Measurements from ENCODE around the gene SEMG2.

Gene SEMG2

DNA sequence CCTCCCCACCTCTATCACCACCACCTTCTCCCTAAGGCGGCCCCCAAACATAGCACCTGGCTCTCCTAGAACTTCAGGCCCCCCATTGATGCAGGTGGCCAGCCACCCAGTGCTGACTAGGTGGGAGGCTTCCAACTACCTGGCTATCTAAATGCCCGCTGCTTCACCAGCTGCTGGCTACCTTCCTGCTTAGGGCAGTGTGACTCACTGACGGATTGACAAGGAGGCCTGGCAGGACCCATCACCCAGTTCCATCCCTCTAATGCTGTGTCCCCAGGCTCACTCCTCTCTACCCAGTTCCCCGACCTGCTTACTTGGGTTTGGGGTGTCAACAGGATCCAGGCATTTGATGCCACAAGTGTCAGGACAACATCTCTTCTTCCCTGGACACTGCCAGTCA lies 32.1 kb downstream of the SEMG2 start:
- H3K9me3 Mint-ChIP-seq: no peaks in the 10 kb centered on the region
- no peak overlapping the region for H3K27ac Mint-ChIP-seq
- H3K36me3 Mint-ChIP-seq (ENCODE audit: low read depth): no peaks in the 10 kb centered on the region
- DNase-seq: no peak
- H3K27me3 Mint-ChIP-seq: peaks cover 48% of the 10 kb centered on the region
- peaks cover 6% of the 10 kb centered on the region for H3K4me1 Mint-ChIP-seq (ENCODE audit: low read depth)
- no peak overlapping the region for H3K4me3 Mint-ChIP-seq

DNA sequence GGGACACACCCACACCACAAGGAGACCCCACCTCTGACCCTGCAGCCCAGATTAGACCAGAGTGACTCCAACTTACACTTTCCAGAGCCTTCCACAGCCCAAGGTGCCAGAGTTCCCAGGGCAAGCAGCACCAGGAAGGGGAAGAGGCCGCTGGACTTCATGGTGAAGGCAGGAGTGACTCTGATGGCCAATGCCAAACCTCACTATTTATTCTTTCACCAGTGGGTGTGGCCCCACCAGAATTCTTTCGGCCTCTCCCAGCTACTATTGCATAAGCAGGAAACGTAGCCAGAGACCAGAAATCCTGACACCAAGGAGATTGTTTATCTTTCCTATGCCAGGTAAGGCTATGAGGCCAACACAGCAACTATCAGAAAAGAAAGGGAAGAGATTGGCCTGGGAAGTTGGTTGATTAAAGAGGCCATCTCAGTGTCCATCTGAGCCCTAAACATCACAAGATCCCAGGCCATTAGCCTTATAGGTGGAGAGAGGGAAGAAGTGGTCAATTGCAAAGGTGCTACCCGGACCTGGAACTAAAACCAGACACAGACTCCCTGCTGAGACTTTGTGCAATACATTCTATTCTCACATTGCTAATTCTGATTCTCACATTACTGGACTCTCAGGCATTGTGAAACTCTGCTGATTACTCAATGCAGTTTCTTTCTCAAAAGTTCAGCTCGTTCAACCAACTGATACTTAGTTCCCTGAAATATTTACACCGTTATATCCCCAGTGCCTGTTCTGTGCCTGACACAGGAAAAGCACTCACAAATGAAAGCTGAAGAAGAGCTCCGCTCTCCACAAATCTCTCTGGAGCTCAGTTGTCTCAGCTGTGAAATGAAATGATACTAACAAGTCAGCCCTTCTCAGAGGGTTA lies 33.5 kb downstream of the SEMG2 start, which contains the start of gene SLPI:
TSS of gene SLPI (minus strand) at position 182 of the 880 bp plus-strand sequence. CDS start at position 161, 21 bp downstream.
- no peaks in the 10 kb centered on the region for H3K36me3 Mint-ChIP-seq (ENCODE audit: low read depth)
- no peaks in the 10 kb centered on the region for H3K9me3 Mint-ChIP-seq
- H3K27me3 Mint-ChIP-seq: peaks cover 45% of the 10 kb centered on the region
- H3K4me1 Mint-ChIP-seq (ENCODE audit: low read depth): peaks cover 6% of the 10 kb centered on the region
- no peak for DNase-seq
- no peak within 1 kb of the TSS for H3K4me3 Mint-ChIP-seq
- no peak within 1 kb of the TSS for H3K27ac Mint-ChIP-seq

DNA sequence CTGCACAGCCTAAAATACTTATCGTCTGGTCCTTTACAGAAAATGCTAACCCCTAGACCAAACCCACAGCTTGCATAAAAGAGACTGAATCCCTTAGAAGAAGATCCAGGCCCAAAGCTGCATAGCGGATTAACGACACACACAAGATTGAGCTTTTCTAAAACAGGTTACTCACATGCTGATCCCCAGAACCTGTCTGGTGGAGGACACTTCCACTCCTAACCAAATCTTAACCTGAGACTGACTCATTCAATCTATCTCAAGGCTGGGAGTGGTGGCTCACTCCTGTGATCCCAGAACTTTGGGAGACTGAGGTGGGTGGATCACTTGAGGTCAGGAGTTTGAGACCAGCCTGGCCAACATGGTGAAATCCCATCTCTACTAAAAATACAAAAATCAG lies 36.0 kb downstream of the SEMG2 start:
- no peak overlapping the region for H3K4me3 Mint-ChIP-seq

GRCh38 chr20:45257711-45258110 lies 36.5 kb downstream of the SEMG2 start:
- peaks cover 6% of the 10 kb centered on the region for H3K4me1 Mint-ChIP-seq (ENCODE audit: low read depth)
- peaks cover 43% of the 10 kb centered on the region for H3K27me3 Mint-ChIP-seq
- no peaks in the 10 kb centered on the region for H3K36me3 Mint-ChIP-seq (ENCODE audit: low read depth)
- no peak overlapping the region for H3K27ac Mint-ChIP-seq
- no peaks in the 10 kb centered on the region for H3K9me3 Mint-ChIP-seq
- H3K4me3 Mint-ChIP-seq: no peak overlapping the region
- DNase-seq: no peak

More for the DNA sequence above, 36.0 kb downstream of the SEMG2 start:
- no peak for DNase-seq
- H3K9me3 Mint-ChIP-seq: no peaks in the 10 kb centered on the region
- peaks cover 45% of the 10 kb centered on the region for H3K27me3 Mint-ChIP-seq
- H3K4me1 Mint-ChIP-seq (ENCODE audit: low read depth): peaks cover 6% of the 10 kb centered on the region
- no peaks in the 10 kb centered on the region for H3K36me3 Mint-ChIP-seq (ENCODE audit: low read depth)
- no peak overlapping the region for H3K27ac Mint-ChIP-seq

DNA sequence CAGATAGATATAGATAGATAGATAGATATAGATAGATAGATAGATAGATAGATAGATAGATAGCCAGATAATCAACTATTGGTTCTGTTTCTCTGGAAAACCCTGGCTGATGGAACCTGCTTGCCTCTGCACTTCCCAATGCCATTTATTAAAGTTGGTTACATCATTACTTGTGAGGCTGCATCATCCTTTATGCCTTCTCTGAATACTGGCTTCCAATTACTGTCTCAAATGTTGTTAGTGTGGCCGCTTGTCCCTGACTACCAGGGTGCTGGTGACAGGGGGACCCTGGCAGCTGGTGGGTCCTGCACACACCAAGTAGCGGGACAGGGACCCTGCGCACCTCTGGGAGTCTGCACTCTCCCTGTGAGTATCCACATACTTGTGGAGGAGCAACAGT lies 37.1 kb downstream of the SEMG2 start:
- Mint-ChIP-seq H3K27me3 (peaks cover 40% of the 10 kb centered on the region), H3K36me3 (ENCODE audit: low read depth) (no peaks in the 10 kb centered on the region), H3K27ac (no peak overlapping the region), H3K4me3 (no peak overlapping the region), H3K4me1 (ENCODE audit: low read depth) (peaks cover 6% of the 10 kb centered on the region), H3K9me3 (no peaks in the 10 kb centered on the region)
- DNase-seq: no peak

- Mint-ChIP-seq H3K4me3 (no peak overlapping the region), H3K4me1 (ENCODE audit: low read depth) (peaks cover 6% of the 10 kb centered on the region), H3K27me3 (peaks cover 36% of the 10 kb centered on the region)
These were observed 37.5 kb downstream of the SEMG2 start for GRCh38 chr20:45258664-45259063.

GRCh38 chr20:45263556-45264266 lies 42.5 kb downstream of the SEMG2 start:
- DNase-seq: no peak
- no peaks in the 10 kb centered on the region for H3K4me1 Mint-ChIP-seq (ENCODE audit: low read depth)
- no peaks in the 10 kb centered on the region for H3K9me3 Mint-ChIP-seq
- H3K27me3 Mint-ChIP-seq: peaks cover 26% of the 10 kb centered on the region
- no peaks in the 10 kb centered on the region for H3K36me3 Mint-ChIP-seq (ENCODE audit: low read depth)
- no peak overlapping the region for H3K27ac Mint-ChIP-seq
- no peak overlapping the region for H3K4me3 Mint-ChIP-seq

More at GRCh38 chr20:45258664-45259063, 37.5 kb downstream of the SEMG2 start:
- DNase-seq: no peak
- Mint-ChIP-seq H3K36me3 (ENCODE audit: low read depth) (no peaks in the 10 kb centered on the region), H3K27ac (no peak overlapping the region), H3K9me3 (no peaks in the 10 kb centered on the region)

GRCh38 chr20:45266977-45267376 lies 45.8 kb downstream of the SEMG2 start:
- H3K27ac Mint-ChIP-seq: no peak overlapping the region
- no peaks in the 10 kb centered on the region for H3K4me1 Mint-ChIP-seq (ENCODE audit: low read depth)
- H3K27me3 Mint-ChIP-seq: peaks cover 28% of the 10 kb centered on the region
- DNase-seq: no peak
- no peaks in the 10 kb centered on the region for H3K9me3 Mint-ChIP-seq
- no peak overlapping the region for H3K4me3 Mint-ChIP-seq
- no peaks in the 10 kb centered on the region for H3K36me3 Mint-ChIP-seq (ENCODE audit: low read depth)

- Mint-ChIP-seq H3K27me3 (peaks cover 29% of the 10 kb centered on the region), H3K4me1 (ENCODE audit: low read depth) (no peaks in the 10 kb centered on the region)
- no peak for DNase-seq
These were observed 47.4 kb downstream of the SEMG2 start for GRCh38 chr20:45268531-45268930.

GRCh38 chr20:45269056-45269455 lies 47.9 kb downstream of the SEMG2 start:
- Mint-ChIP-seq H3K9me3 (no peaks in the 10 kb centered on the region), H3K27me3 (peaks cover 30% of the 10 kb centered on the region), H3K4me1 (ENCODE audit: low read depth) (no peaks in the 10 kb centered on the region), H3K36me3 (ENCODE audit: low read depth) (no peaks in the 10 kb centered on the region), H3K4me3 (no peak overlapping the region), H3K27ac (no peak overlapping the region)
- no peak for DNase-seq

More at GRCh38 chr20:45268531-45268930, 47.4 kb downstream of the SEMG2 start:
- no peaks in the 10 kb centered on the region for H3K9me3 Mint-ChIP-seq
- no peaks in the 10 kb centered on the region for H3K36me3 Mint-ChIP-seq (ENCODE audit: low read depth)
- H3K4me3 Mint-ChIP-seq: no peak overlapping the region
- no peak overlapping the region for H3K27ac Mint-ChIP-seq

- DNase-seq: no peak
- Mint-ChIP-seq H3K4me1 (ENCODE audit: low read depth) (no peaks in the 10 kb centered on the region), H3K27me3 (peaks cover 34% of the 10 kb centered on the region), H3K27ac (no peak overlapping the region), H3K4me3 (no peak overlapping the region), H3K36me3 (ENCODE audit: low read depth) (no peaks in the 10 kb centered on the region), H3K9me3 (no peaks in the 10 kb centered on the region)
These were observed 48.6 kb downstream of the SEMG2 start for GRCh38 chr20:45269754-45270270.
